NCI-H1092 (cell line): ENCODE measurements around the gene NGEF.

Experiments
- DNase-seq: peaks from one replicate; lab custom pipeline; 2025; lab: John Stamatoyannopoulos, UW

Gene NGEF

GRCh38 chr2:232997749-232998665, 15.0 kb downstream of the NGEF start:
- no peak for DNase-seq

- no peak for DNase-seq
Observed at GRCh38 chr2:232994446-232994845, 18.6 kb downstream of the NGEF start.

GRCh38 chr2:232993231-232993821, 19.7 kb downstream of the NGEF start:
- DNase-seq = no peak

GRCh38 chr2:232986155-232986554, 26.9 kb downstream of the NGEF start:
- DNase-seq = no peak

GRCh38 chr2:232984451-232985207, 28.4 kb downstream of the NGEF start:
- DNase-seq = no peak

- no peak for DNase-seq
Observed at GRCh38 chr2:232983669-232984140, 29.4 kb downstream of the NGEF start.

GRCh38 chr2:232982926-232983668, 30.0 kb downstream of the NGEF start:
- no peak for DNase-seq

GRCh38 chr2:232981767-232982360, 31.2 kb downstream of the NGEF start:
- no peak for DNase-seq

GRCh38 chr2:232981356-232981755, 31.7 kb downstream of the NGEF start:
- DNase-seq = no peak

GRCh38 chr2:232980683-232981082, 32.4 kb downstream of the NGEF start:
- no peak for DNase-seq

GRCh38 chr2:232979871-232980461, 33.1 kb downstream of the NGEF start:
- DNase-seq = no peak

- DNase-seq = no peak
Observed at GRCh38 chr2:232977438-232977971, 35.6 kb downstream of the NGEF start.

- no peak for DNase-seq
Observed at GRCh38 chr2:232976666-232977437, 36.2 kb downstream of the NGEF start.

GRCh38 chr2:232976176-232976575, 36.9 kb downstream of the NGEF start:
- no peak for DNase-seq

GRCh38 chr2:232974396-232974795, 38.7 kb downstream of the NGEF start:
- no peak for DNase-seq

GRCh38 chr2:232973796-232974195, 39.3 kb downstream of the NGEF start:
- no peak for DNase-seq

- no peak for DNase-seq
Observed at GRCh38 chr2:232973011-232973735, 39.9 kb downstream of the NGEF start.

- DNase-seq = no peak
Observed at GRCh38 chr2:232971744-232972143, 41.3 kb downstream of the NGEF start.

GRCh38 chr2:232970051-232970450, 43.0 kb downstream of the NGEF start:
- no peak for DNase-seq
